Measurements from ENCODE around the gene SLC38A5. TPM values are rescaled to one million over a fixed set of nuclear protein-coding genes. Genes with fewer than 3 reads are reported as not detected.

SLC38A5 gene
- total RNA-seq, 1 donor from 2014 or later: 28.3 TPM

GRCh38 chrX:48466696-48467095, 3.4 kb downstream of the SLC38A5 start:
- peak; percentile 16 for TF ChIP-seq CTCF (IDR thresholded peaks at IDR 0.05; ENCODE audit: insufficient read depth, low read length, poor library complexity, severe bottlenecking)
- no peak for DNase-seq (ENCODE audit: low read depth)
- no peak overlapping the region for H3K4me3 ChIP-seq (ENCODE audit: low read depth, low read length)

GRCh38 chrX:48465336-48465933, 4.6 kb downstream of the SLC38A5 start:
- H3K27me3 ChIP-seq (ENCODE audit: control insufficient read depth, insufficient read depth, low read length): peaks cover 2% of the 10 kb centered on the region
- H3K36me3 ChIP-seq (ENCODE audit: control insufficient read depth, insufficient read depth, low read length): no peaks in the 10 kb centered on the region
- DNase-seq (ENCODE audit: low read depth): peak; percentile 56
- TF ChIP-seq CTCF (IDR thresholded peaks at IDR 0.05; ENCODE audit: insufficient read depth, low read length, poor library complexity, severe bottlenecking): no peak
- H3K4me3 ChIP-seq (ENCODE audit: low read depth, low read length): no peak overlapping the region

More at GRCh38 chrX:48466696-48467095, 3.4 kb downstream of the SLC38A5 start:
- Histone ChIP-seq H3K27me3 (ENCODE audit: control insufficient read depth, insufficient read depth, low read length) (peaks cover 2% of the 10 kb centered on the region), H3K36me3 (ENCODE audit: control insufficient read depth, insufficient read depth, low read length) (no peaks in the 10 kb centered on the region)

DNA sequence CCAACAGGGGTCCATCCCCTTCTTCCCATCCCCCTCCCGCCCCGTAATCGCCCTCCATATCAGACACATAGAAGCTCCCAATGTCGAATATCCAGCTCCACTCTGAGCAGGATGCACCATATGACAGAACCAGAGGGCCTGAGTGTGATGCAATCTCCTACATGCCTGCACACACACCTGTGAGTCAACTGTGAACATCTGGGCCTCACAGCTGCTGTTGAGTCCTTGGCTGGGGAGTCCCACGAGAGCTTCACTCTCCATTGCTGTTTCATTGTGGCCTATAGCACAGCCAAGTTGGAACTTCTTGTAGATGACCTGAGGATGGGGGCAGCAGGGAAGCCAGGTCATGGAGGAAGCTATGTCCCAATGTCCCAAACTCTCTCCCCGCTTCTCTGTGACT, 8.2 kb downstream of the SLC38A5 start:
- no peak for TF ChIP-seq CTCF (IDR thresholded peaks at IDR 0.05; ENCODE audit: insufficient read depth, low read length, poor library complexity, severe bottlenecking)
- no peak for DNase-seq (ENCODE audit: low read depth)
- H3K4me3 ChIP-seq (ENCODE audit: low read depth, low read length): no peak overlapping the region
- no peaks in the 10 kb centered on the region for H3K36me3 ChIP-seq (ENCODE audit: control insufficient read depth, insufficient read depth, low read length)
- no peaks in the 10 kb centered on the region for H3K27me3 ChIP-seq (ENCODE audit: control insufficient read depth, insufficient read depth, low read length)

DNA sequence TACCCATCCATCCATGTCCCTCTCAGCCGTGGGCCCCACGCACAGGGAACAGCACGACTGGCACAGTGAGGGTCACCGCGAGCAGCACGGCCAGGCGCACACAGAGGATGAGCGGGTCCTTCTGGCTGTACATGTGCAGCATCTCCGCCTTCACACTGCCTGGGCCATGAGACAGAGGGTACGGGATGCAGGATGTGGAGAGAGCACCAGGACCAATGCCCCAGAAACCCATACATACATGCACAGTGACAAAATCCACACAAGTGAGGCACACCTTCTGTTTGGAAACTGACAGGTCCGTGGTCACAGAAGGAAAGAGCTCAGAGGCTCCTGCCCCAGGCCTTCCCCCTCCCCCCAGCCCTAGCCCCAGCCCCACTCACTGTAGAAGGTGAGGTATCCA, 9.5 kb downstream of the SLC38A5 start:
- no peak for TF ChIP-seq CTCF (IDR thresholded peaks at IDR 0.05; ENCODE audit: insufficient read depth, low read length, poor library complexity, severe bottlenecking)
- Histone ChIP-seq H3K36me3 (ENCODE audit: control insufficient read depth, insufficient read depth, low read length) (no peaks in the 10 kb centered on the region), H3K27me3 (ENCODE audit: control insufficient read depth, insufficient read depth, low read length) (no peaks in the 10 kb centered on the region), H3K4me3 (ENCODE audit: low read depth, low read length) (no peak overlapping the region)
- DNase-seq (ENCODE audit: low read depth): no peak

- H3K4me3 ChIP-seq (ENCODE audit: low read depth, low read length): no peak overlapping the region
- DNase-seq (ENCODE audit: low read depth): no peak
- TF ChIP-seq CTCF (IDR thresholded peaks at IDR 0.05; ENCODE audit: insufficient read depth, low read length, poor library complexity, severe bottlenecking): no peak
- no peaks in the 10 kb centered on the region for H3K36me3 ChIP-seq (ENCODE audit: control insufficient read depth, insufficient read depth, low read length)
- no peaks in the 10 kb centered on the region for H3K27me3 ChIP-seq (ENCODE audit: control insufficient read depth, insufficient read depth, low read length)
Observed at GRCh38 chrX:48460031-48460430, 10.0 kb downstream of the SLC38A5 start.

DNA sequence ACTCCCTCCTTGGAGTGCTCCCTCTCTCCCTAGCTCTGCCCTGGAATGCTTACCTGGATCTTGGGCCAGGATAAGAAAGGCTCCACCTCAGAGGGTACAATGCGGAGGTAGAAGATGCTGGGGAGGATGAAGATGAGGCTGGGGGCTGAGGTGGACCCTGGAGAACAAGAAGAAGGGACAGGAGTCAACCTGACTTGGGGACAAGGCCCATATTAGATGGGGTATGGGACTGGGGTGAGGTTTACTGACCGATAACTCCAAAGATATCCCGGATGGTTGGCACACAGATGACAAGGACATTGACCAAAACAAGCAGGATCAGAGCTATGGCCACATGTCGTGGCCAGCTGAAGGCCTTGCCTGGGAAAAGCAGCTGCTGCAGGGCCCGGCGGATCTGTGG, 10.6 kb downstream of the SLC38A5 start:
- no peaks in the 10 kb centered on the region for H3K36me3 ChIP-seq (ENCODE audit: control insufficient read depth, insufficient read depth, low read length)
- DNase-seq (ENCODE audit: low read depth): no peak
- H3K27me3 ChIP-seq (ENCODE audit: control insufficient read depth, insufficient read depth, low read length): no peaks in the 10 kb centered on the region
- TF ChIP-seq CTCF (IDR thresholded peaks at IDR 0.05; ENCODE audit: insufficient read depth, low read length, poor library complexity, severe bottlenecking): no peak
- H3K4me3 ChIP-seq (ENCODE audit: low read depth, low read length): no peak overlapping the region
